SK-N-SH (cell line): ENCODE data around the gene IL1R1. TPM values are rescaled to one million over a fixed set of nuclear protein-coding genes. Genes with fewer than 3 reads are reported as not detected.

Experiments used
- CTCF ChIA-PET: fragments of 300-600, 350-600 bp; formaldehyde crosslinking; extraction: SDS; loops from one replicate; lab custom pipeline; 2021; lab: Yijun Ruan, JAX
- POLR2A ChIA-PET: fragments of 350-600 bp; sonication (Branson Sonifier 250); formaldehyde crosslinking; extraction: SDS; loops from one replicate; lab custom pipeline; 2020; ENCODE audit warnings: antibody characterized with exemption, inconsistent platforms; lab: Yijun Ruan, JAX
- DNase-seq: peaks from one replicate; pipeline ENCODE4 v3.0.0; 2012
- H2AFZ ChIP-seq: fragments of 200-600 bp; sonication (generic); 2 replicates; pipeline ENCODE4 v1.8.1; 2016; ENCODE audit warnings: antibody characterized with exemption, mild to moderate bottlenecking, low read depth
- H3F3A ChIP-seq: fragments of 200-600 bp; sonication (generic); replicated peaks from 2 replicates; pipeline ENCODE3; 2016; ENCODE audit warnings: antibody characterized with exemption, mild to moderate bottlenecking; ENCODE audit not compliant: insufficient read depth
- H3K27ac ChIP-seq, 2 experiments: fragments of 200-500 bp in 1 of 2; fragments of 200-600 bp in 1 of 2; sonication (Bioruptor generic) in 1 of 2; sonication (generic), shearing (Covaris generic) in 1 of 2; 2 replicates each; pipeline versions ENCODE4 v1.5.1 to v1.6.1; 2014 to 2016; ENCODE audit warnings: low read depth in 2 of 2, inconsistent platforms in 1 of 2, low read length in 1 of 2, mild to moderate bottlenecking in 1 of 2, mixed read lengths in 1 of 2
- H3K27me3 ChIP-seq: fragments of 200-600 bp; sonication (generic), shearing (Covaris generic); 2 replicates; pipeline ENCODE4 v1.6.1; 2016; ENCODE audit warnings: mixed run types; ENCODE audit not compliant: insufficient read depth
- H3K36me3 ChIP-seq, 2 experiments: fragments of 200-500 bp in 1 of 2; fragments of 200-600 bp in 1 of 2; sonication (Bioruptor generic) in 1 of 2; sonication (generic) in 1 of 2; replicated peaks in 1 of 2; 2 replicates each; pipeline versions ENCODE3 to v1.5.1; 2014 to 2016; ENCODE audit warnings: low read length in 1 of 2, mild to moderate bottlenecking in 1 of 2; ENCODE audit not compliant: insufficient read depth in 2 of 2, control insufficient read depth in 1 of 2
- H3K4me1 ChIP-seq, 2 experiments: fragments of 200-500 bp in 1 of 2; fragments of 200-600 bp in 1 of 2; sonication (Bioruptor generic) in 1 of 2; sonication (generic), shearing (Covaris generic) in 1 of 2; 2 replicates each; pipeline versions ENCODE4 v1.5.1 to v1.6.1; 2014 to 2016; ENCODE audit warnings: low read depth in 1 of 2, low read length in 1 of 2, mixed run types in 1 of 2; ENCODE audit not compliant: insufficient read depth in 2 of 2, control insufficient read depth in 1 of 2
- H3K4me2 ChIP-seq: fragments of 200-600 bp; sonication (generic), shearing (Covaris generic); 2 replicates; pipeline ENCODE4 v1.6.1; 2017; ENCODE audit warnings: mixed run types
- H3K4me3 ChIP-seq, 2 experiments: fragments of 200-500 bp in 1 of 2; fragments of 200-600 bp in 1 of 2; sonication (Bioruptor generic) in 1 of 2; sonication (generic), shearing (Covaris generic) in 1 of 2; 2 replicates each; pipeline versions ENCODE4 v1.5.1 to v1.8.1; 2014 to 2016; ENCODE audit warnings: low read depth in 2 of 2, inconsistent platforms in 1 of 2, low read length in 1 of 2, mild to moderate bottlenecking in 1 of 2, mixed read lengths in 1 of 2, moderate library complexity in 1 of 2
- H3K79me2 ChIP-seq: fragments of 200-600 bp; sonication (generic); 2 replicates; pipeline ENCODE4 v1.8.1; 2017; ENCODE audit warnings: mild to moderate bottlenecking; ENCODE audit not compliant: insufficient read depth
- H3K9ac ChIP-seq: fragments of 200-600 bp; sonication (generic); 2 replicates; pipeline ENCODE4 v1.6.1; 2017; ENCODE audit warnings: mixed run types
- H3K9me2 ChIP-seq: fragments of 200-600 bp; sonication (generic); 2 replicates; pipeline ENCODE4 v1.6.1; 2017; ENCODE audit warnings: mixed run types
- H3K9me3 ChIP-seq: fragments of 200-600 bp; sonication (generic); 2 replicates; pipeline ENCODE4 v1.6.1; 2017; ENCODE audit warnings: mixed run types, mild to moderate bottlenecking, moderate library complexity
- H4K20me1 ChIP-seq: fragments of 200-600 bp; sonication (generic); 2 replicates; pipeline ENCODE4 v1.6.1; 2017; ENCODE audit warnings: mild to moderate bottlenecking, mixed run types; ENCODE audit not compliant: insufficient read depth
- CTCF ChIP-seq: fragments of 200-600 bp; sonication (generic); IDR thresholded peaks from 2 replicates; pipeline ENCODE4 v1.6.1; 2017; ENCODE audit warnings: antibody characterized with exemption, mild to moderate bottlenecking, moderate library complexity
- GABPA ChIP-seq: IDR thresholded peaks from 2 replicates; pipeline ENCODE4 v1.4.0; 2012; ENCODE audit warnings: low read depth, mild to moderate bottlenecking
- MEF2A ChIP-seq: IDR thresholded peaks from 2 replicates; pipeline ENCODE4 v1.4.0; 2012; ENCODE audit warnings: low read depth, borderline replicate concordance
- MXI1 ChIP-seq: IDR thresholded peaks from 2 replicates; pipeline ENCODE4 v1.6.1; 2012; ENCODE audit warnings: mild to moderate bottlenecking, low read depth, low read length, improper control_type of control experiment
- POLR2AphosphoS5 ChIP-seq: IDR thresholded peaks from 2 replicates; pipeline ENCODE4 v1.6.1; 2012; ENCODE audit warnings: low read depth, low read length
- RFX5 ChIP-seq: IDR thresholded peaks from 2 replicates; pipeline ENCODE4 v1.6.1; 2012; ENCODE audit warnings: mild to moderate bottlenecking, improper control_type of control experiment, low read length
- RXRA ChIP-seq: IDR thresholded peaks from 2 replicates; pipeline ENCODE4 v1.4.0; 2012; ENCODE audit warnings: low read depth, mild to moderate bottlenecking, borderline replicate concordance
- SMC3 ChIP-seq: IDR thresholded peaks from 2 replicates; pipeline ENCODE4 v1.6.1; 2012; ENCODE audit warnings: low read depth, low read length, improper control_type of control experiment
- TAF1 ChIP-seq: IDR thresholded peaks from 2 replicates; pipeline ENCODE4 v1.6.1; 2012; ENCODE audit warnings: low read depth, mild to moderate bottlenecking, low read length, moderate library complexity, borderline replicate concordance
- TCF12 ChIP-seq: IDR thresholded peaks from 2 replicates; pipeline ENCODE4 v1.4.0; 2012
- TEAD4 ChIP-seq: IDR thresholded peaks from 2 replicates; pipeline ENCODE4 v1.4.0; 2012; ENCODE audit warnings: mild to moderate bottlenecking, borderline replicate concordance; ENCODE audit not compliant: insufficient read depth
- USF2 ChIP-seq: fragments of 150-350 bp; IDR thresholded peaks from 2 replicates; pipeline ENCODE4 v1.6.1; 2017; ENCODE audit warnings: antibody characterized with exemption, low read length, low read depth, borderline replicate concordance
- YY1 ChIP-seq: IDR thresholded peaks from 2 replicates; pipeline ENCODE4 v1.4.0; 2012; ENCODE audit warnings: low read depth, mild to moderate bottlenecking
- ZBTB33 ChIP-seq: IDR thresholded peaks from 2 replicates; pipeline ENCODE4 v1.4.0; 2012; ENCODE audit warnings: low read depth, borderline replicate concordance
- WGBS: methylation state at CpG from one replicate; pipeline ENCODE4 v1.1.6; 2017; ENCODE audit warnings: low lambda C conversion rate; 5-methylcytosine and 5-hydroxymethylcytosine counted together
- polyA plus RNA-seq, 3 experiments: library from polyadenylated mRNA; depleted of rRNA; stranded (reverse); fragments of >200 nt; gene quantifications; 2 replicates each; pipeline ENCODE4 v1.2.3, GENCODE V29; 2012
- TF ChIP-seq, protein P1 (sequence below): IDR thresholded peaks from 2 replicates; pipeline ENCODE4 v1.4.0; 2012; ENCODE audit warnings: low read depth
- TF ChIP-seq, protein P2 (sequence below): fragments of 150-350 bp; IDR thresholded peaks from 2 replicates; pipeline ENCODE4 v1.6.1; 2016; ENCODE audit warnings: mild to moderate bottlenecking, low read depth, low read length

IL1R1 gene
- polyA plus RNA-seq, 1 of the 3 experiments (the other 2 are of a cell fraction) = 13.3 TPM

DNA sequence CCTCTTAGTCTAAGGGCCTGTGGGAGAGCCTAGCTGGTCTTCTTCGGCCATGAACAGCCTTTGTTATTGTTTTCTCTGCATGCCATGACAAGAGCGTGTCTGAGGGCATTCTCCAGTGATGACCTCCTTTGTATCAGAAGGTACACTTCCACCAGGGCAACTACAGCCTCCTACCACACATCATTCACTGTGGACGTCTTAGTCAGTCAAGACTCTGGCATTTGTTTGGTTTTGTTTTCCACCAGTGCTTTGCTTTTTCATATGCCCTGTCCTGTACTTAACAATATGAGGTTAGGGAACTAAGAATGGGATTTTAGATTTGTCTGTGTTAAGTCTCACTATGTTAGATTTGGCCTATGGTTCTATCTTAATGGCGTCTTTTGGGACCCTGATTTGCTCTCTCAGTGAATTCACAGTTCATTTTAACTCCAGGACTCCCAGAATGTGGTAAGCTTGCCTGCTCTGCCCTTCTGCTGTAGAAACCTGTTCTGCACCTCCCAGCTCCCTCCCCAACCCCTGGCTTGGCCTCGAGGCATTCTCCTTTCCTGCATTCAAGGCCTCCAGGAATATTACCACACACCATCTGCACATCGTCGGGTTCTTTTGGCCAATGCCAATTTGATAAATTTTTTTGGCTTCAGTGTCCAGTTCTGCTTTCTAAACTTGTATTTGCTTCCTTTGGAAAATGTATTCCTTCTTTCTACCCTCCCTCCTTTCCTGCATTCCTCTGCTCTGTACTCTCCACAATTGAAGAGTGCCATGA lies 42.8 kb upstream of the IL1R1 start:
- Histone ChIP-seq H3K27ac (peak overlapping the region; percentile 47 to 70; a peak in 3 of 4 replicates), H3K4me2 (peak overlapping the region; percentile 39; the same call in 1 of the 2 replicates), H3K9me3 (0 out of 2 replicates have a peak, but pooled peaks cover 4% of the 10 kb centered on the region)
- DNase-seq = no peak
- POLR2A ChIA-PET = no interaction called here
- TF ChIP-seq RXRA (no peak), MXI1 (no peak), YY1 (no peak), GABPA (no peak), MEF2A (no peak), TEAD4 (no peak), TAF1 (no peak), TCF12 (no peak)
- TF ChIP-seq, all 33 proteins: peak for 0
- CTCF ChIA-PET = interaction anchor here (0.7 kb wide), 1 partner anchor 17 kb away, joined by 3 read pairs; no protein-coding TSS in a partner anchor
- Histone ChIP-seq H3K9ac (no peak overlapping the region), H3K79me2 (no peaks in the 10 kb centered on the region), H3K27me3 (no peaks in the 10 kb centered on the region), H2AFZ (no peak overlapping the region), H4K20me1 (no peaks in the 10 kb centered on the region), H3K4me1 (peaks cover 0 to 15% of the 10 kb centered on the region in 2 experiments), H3K36me3 (no peaks in the 10 kb centered on the region), H3K9me2 (no peaks in the 10 kb centered on the region), H3F3A (peaks cover 22% of the 10 kb centered on the region), H3K4me3 (no peak overlapping the region)
- 53% methylated on average over 7 of the region's 7 CpGs for WGBS

DNA sequence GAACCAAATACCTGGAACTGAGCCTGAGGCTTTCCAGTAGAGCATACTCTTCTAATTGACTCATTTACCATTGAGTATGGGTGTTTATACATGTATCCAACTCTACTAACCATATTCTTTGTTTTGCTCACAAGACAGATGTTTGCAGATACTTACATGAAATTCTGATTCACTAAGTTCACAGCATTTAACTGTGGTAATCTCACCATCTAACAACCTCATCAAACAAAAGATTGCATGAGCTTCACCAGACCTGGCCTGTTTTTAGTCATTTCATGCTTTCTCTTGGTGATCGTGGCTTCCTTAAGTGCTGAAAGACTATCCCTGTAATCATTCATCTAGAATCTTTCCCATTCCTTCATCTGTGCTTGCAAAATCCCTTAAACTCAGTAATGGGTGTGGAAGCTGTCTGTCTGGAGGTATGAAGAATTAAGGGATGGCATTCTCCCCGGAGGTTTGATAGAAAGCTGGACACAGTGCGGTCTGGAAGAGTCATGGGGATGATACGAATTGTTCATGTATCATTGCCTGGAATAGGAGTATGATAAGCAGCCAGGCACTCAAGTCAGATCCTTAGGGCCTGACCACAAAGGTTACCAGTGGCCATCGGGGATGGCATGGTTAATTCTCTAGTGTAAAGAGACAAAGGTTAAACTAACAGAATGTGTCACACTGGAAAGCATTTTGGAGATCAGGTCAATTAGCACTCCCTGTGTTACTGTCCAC lies 42.0 kb upstream of the IL1R1 start:
- Histone ChIP-seq H3K4me2 (peak overlapping the region; percentile 39; the same call in 1 of the 2 replicates), H3F3A (peaks cover 17% of the 10 kb centered on the region), H3K4me1 (peaks cover 0 to 15% of the 10 kb centered on the region in 2 experiments; a peak in 3 of 4 replicates), H3K79me2 (no peaks in the 10 kb centered on the region), H3K9me3 (0 out of 2 replicates have a peak, but pooled peaks cover 4% of the 10 kb centered on the region), H3K27me3 (no peaks in the 10 kb centered on the region), H3K36me3 (no peaks in the 10 kb centered on the region), H2AFZ (no peak overlapping the region), H4K20me1 (no peaks in the 10 kb centered on the region), H3K27ac (peak overlapping the region; percentile 47 to 70; a peak in 3 of 4 replicates), H3K9ac (no peak overlapping the region), H3K9me2 (no peaks in the 10 kb centered on the region), H3K4me3 (no peak overlapping the region)
- ChIA-PET CTCF (interaction anchor here (0.7 kb wide), 1 partner anchor 18 kb away, joined by 3 read pairs; no protein-coding TSS in a partner anchor), POLR2A (no interaction called here)
- 19% methylated on average over 5 of the region's 5 CpGs for WGBS
- DNase-seq = no peak
- TF ChIP-seq YY1 (no peak), TCF12 (peak; percentile 95), CTCF (no peak), ZBTB33 (no peak), USF2 (no peak), RFX5 (no peak), POLR2AphosphoS5 (peak; percentile 61; the same call in 1 of the 2 replicates), MEF2A (no peak), TEAD4 (peak; percentile 68; the same call in 1 of the 2 replicates), SMC3 (no peak)
- TF ChIP-seq, protein P1, sequence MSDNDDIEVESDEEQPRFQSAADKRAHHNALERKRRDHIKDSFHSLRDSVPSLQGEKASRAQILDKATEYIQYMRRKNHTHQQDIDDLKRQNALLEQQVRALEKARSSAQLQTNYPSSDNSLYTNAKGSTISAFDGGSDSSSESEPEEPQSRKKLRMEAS = peak; percentile 14; the same call in 1 of the 2 replicates
- TF ChIP-seq, protein P2, sequence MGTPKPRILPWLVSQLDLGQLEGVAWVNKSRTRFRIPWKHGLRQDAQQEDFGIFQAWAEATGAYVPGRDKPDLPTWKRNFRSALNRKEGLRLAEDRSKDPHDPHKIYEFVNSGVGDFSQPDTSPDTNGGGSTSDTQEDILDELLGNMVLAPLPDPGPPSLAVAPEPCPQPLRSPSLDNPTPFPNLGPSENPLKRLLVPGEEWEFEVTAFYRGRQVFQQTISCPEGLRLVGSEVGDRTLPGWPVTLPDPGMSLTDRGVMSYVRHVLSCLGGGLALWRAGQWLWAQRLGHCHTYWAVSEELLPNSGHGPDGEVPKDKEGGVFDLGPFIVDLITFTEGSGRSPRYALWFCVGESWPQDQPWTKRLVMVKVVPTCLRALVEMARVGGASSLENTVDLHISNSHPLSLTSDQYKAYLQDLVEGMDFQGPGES = no peak
